SH-SY5Y (cell line): ENCODE results near the gene GALNT9.

ENCODE experiments used
- GATA2 ChIP-seq: IDR thresholded peaks from 2 replicates; pipeline ENCODE4 v1.6.1; 2011; ENCODE audit warnings: mild to moderate bottlenecking, low read depth, low read length
- GATA3 ChIP-seq: IDR thresholded peaks from 2 replicates; pipeline ENCODE4 v1.6.1; 2011; ENCODE audit warnings: low read depth, mild to moderate bottlenecking, low read length, moderate library complexity

- TF ChIP-seq GATA2 = no peak
- TF ChIP-seq GATA3 = no peak
Observed at GRCh38 chr12:132276066-132276826, 53.1 kb downstream of the GALNT9 start.
